HG02973 (cell line): ENCODE measurements around the gene UBE2E2.
"Not testable (repeated sequence)": the region's sequence is repeated elsewhere in the genome, so short reads cannot be mapped to it uniquely, and the experiment has no call there.

Experiments
- ATAC-seq: cut with Tn5 transposase; IDR thresholded peaks from one replicate; pipeline ENCODE4 v1.9.1; 2021; ENCODE audit warnings: moderate library complexity; ENCODE audit not compliant: unreplicated experiment

Gene UBE2E2

GRCh38 chr3:23320586-23321570 is 117.8 kb downstream of the UBE2E2 start:
- no peak for ATAC-seq

GRCh38 chr3:23324745-23325144 is 121.6 kb downstream of the UBE2E2 start:
- ATAC-seq: peak; percentile 54

- peak; percentile 79 for ATAC-seq
Observed at GRCh38 chr3:23325466-23326065, 122.4 kb downstream of the UBE2E2 start.

- no peak for ATAC-seq
Observed at GRCh38 chr3:23329471-23330105, 126.5 kb downstream of the UBE2E2 start.

GRCh38 chr3:23330568-23330967 is 127.4 kb downstream of the UBE2E2 start:
- ATAC-seq: no peak

- ATAC-seq: no peak
Observed at GRCh38 chr3:23331141-23331935, 128.2 kb downstream of the UBE2E2 start.

- no peak for ATAC-seq
Observed at GRCh38 chr3:23333633-23334032, 130.5 kb downstream of the UBE2E2 start.

GRCh38 chr3:23336853-23337252 is 133.7 kb downstream of the UBE2E2 start:
- not testable (repeated sequence) for ATAC-seq

GRCh38 chr3:23341147-23341838 is 138.2 kb downstream of the UBE2E2 start:
- peak; percentile 59 for ATAC-seq

GRCh38 chr3:23342343-23342742 is 139.2 kb downstream of the UBE2E2 start:
- ATAC-seq: no peak

- no peak for ATAC-seq
Observed at GRCh38 chr3:23343509-23343908, 140.4 kb downstream of the UBE2E2 start.

GRCh38 chr3:23344886-23345285 is 141.8 kb downstream of the UBE2E2 start:
- ATAC-seq: no peak

GRCh38 chr3:23349444-23349843 is 146.3 kb downstream of the UBE2E2 start:
- not testable (repeated sequence) for ATAC-seq

GRCh38 chr3:23356169-23356568 is 153.0 kb downstream of the UBE2E2 start:
- ATAC-seq: no peak

- ATAC-seq: no peak
Observed at GRCh38 chr3:23356923-23357322, 153.8 kb downstream of the UBE2E2 start.

- ATAC-seq: no peak
Observed at GRCh38 chr3:23359116-23359515, 156.0 kb downstream of the UBE2E2 start.

- no peak for ATAC-seq
Observed at GRCh38 chr3:23365066-23365465, 161.9 kb downstream of the UBE2E2 start.

GRCh38 chr3:23368731-23369130 is 165.6 kb downstream of the UBE2E2 start:
- ATAC-seq: no peak

- ATAC-seq: no peak
Observed at GRCh38 chr3:23372285-23372684, 169.2 kb downstream of the UBE2E2 start.

- no peak for ATAC-seq
Observed at GRCh38 chr3:23376516-23377248, 173.6 kb downstream of the UBE2E2 start.
